CD4-positive, alpha-beta T cell treated with Interleukin-15 for 4 hours (primary cell): ENCODE results near the gene RAD51B.
A peak's percentile ranks its signal among the peaks of the same experiment; 100 is the strongest.

ENCODE experiments used
- DNase-seq: peaks from one replicate; pipeline ENCODE4 v3.0.0-alpha.2; 2020; ENCODE audit warnings: low spot score

RAD51B gene

DNA sequence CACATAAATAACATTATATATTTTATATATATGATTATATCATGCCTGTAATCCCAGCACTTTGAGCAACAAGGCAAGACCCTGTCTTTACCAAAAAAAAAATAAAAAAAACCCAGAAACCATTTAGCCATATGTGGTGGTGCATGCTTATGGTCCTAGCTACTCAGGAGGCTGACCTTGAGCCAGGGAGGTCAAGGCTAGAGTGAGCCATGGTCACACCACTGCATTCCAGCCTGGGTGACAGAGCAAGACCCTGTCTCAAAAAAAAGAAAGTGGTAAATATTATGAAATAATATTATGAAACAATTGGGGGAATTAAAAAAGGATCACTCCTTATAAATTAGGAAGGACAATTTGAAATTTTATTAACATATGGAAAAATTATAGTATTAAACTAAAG is 16.0 kb downstream of the RAD51B start:
- no peak for DNase-seq

DNA sequence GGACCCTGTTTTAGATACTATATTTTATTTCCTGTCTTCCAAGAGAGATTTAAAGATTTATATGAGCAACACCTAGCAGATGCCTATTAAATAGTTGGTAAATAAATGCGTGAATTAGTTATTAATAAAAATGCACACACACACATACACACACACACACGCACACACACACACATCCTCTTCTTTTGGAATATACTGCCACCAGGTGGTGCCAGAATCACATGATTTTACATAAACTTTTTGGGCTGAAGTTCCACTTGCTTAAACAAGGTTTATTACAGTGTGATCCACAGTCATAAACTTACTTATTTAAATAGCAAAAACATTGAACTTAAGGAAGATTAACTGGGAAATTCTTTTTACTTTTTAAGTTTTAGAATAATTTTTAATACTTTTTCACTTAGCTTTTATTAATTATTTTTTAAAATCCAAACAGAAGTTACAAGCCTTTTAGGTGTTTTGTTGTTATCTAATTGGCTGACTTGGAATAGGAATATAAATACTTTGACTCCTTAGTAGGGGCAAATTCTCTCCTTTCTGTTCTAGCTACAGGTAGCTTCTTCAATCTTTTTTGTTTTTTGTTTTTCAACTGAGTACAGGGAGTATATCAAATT is 17.5 kb downstream of the RAD51B start:
- DNase-seq: peak; percentile 68

DNA sequence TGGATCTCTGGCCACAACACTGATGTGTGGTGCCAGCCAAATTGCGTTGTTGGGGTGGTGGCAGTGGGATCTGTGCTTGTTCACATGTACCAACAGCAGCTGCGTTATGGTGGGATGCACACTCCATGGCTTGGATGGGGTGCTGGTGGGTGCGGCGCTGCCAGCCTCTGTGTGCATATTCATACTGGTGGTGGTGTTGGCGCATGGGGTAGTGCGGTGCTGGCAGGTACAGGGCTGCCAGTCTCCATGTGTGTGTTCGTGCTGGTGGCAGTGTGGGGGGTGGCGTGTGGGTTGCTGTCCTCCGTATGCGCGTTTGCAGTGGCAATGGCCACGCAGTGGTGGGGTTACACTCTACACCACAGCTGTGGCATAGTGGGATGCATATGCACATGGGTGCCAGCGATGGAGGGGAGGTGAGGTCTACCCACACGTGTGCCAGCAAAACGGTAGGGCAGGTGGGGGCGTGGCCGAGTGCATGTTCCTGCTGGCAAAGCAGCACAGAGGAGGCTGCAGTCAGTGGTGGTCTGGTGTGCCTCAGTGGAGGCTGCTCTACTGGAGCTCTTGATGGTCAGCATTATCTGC is 26.5 kb downstream of the RAD51B start:
- no peak for DNase-seq

DNA sequence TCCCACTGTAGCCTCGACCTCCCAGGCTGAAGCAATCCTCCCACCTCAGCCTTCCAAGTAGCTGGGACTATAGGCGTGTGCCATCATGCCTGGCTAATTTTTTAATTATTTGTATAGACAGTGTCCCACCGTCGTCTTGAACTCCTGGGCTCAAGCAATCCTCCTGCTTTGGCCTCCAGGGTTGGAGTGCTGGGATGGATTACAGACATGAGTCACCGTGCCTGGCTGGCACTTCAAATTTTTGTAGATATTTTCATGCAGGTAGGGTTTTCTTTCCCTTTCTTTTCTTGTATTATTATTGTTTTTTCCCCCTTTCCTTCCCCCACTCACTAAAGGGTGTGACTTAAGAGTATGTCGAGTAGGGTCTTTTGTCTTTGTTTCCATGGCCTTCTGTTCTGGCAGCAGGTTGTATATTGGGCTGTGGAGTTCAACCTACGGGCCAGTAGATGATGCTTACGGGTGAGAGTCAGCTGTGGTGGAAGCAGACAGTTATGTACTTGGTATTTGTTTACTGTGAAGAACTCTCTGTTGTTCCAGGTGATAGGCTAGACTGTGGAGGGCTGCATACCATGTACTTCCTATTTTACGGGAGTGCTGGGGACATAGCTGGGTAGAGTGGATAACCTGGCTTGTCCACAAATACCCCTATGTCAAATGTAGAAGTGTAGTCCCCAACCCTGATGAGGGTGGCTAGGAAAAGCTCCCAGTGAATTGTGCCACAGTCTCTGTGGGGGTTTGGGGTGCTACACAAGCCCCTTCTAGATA is 30.7 kb downstream of the RAD51B start:
- DNase-seq: no peak

DNA sequence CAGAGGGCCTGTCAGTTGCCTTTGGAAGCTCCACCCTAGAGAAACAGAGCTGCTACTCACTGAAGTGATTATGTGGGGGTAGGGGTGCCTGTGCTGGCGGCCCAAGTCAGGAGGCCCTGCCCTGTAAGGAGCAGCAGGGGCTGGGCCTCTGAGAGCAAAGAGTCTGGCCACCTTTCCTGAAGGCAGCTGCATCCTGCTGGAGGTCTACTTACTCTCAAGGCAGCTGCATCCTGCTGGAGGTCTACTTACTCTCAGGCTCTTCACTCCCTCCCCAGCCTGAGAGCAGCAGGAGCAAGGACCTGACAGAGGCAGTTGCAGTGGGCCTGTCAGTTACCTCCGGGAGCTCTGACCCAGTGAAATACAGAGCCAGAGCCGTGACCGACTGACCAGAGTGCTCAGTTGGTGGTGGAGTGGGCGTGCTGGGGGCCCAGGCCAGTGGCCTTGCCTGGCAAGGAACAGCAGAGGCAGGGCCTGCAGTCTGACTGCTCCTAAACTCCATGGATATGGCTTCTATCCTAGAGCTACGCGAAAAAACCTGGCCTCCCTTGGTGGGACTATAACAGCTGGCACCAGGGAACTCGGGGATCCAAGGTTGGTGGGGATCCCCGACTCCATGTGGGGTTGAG is 32.3 kb downstream of the RAD51B start:
- DNase-seq: no peak

DNA sequence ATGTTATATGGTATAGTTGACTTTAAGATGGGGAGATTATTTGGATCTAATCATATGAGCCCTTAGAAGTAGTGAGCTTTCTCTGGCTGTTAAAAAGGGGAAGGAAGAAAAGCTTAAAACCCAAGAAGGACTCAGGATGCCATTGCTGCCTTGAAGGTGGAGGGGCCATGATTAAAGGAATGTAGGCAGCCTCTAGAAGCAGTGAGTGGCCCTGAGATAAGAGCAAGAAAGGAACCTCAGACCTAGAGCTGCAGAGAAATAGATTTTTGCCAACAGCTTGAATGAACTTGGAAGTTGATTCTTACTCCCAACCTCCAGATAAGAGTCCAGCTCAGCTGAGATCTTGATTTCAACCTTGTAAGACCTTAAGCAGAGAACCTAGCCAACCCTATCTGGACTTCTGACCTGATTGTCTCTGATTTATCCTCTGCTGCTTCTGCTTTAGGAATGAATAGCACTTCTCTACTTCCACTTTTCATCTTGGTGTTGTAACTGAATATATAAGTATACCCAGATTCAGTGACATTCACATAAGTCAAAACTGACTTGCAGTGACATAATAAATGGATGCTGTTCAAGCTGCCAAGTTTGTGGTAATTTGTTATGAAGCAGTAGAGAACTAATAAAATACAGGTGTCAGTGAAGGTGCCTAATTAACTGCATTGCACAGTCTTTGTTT is 33.5 kb downstream of the RAD51B start:
- DNase-seq: no peak

DNA sequence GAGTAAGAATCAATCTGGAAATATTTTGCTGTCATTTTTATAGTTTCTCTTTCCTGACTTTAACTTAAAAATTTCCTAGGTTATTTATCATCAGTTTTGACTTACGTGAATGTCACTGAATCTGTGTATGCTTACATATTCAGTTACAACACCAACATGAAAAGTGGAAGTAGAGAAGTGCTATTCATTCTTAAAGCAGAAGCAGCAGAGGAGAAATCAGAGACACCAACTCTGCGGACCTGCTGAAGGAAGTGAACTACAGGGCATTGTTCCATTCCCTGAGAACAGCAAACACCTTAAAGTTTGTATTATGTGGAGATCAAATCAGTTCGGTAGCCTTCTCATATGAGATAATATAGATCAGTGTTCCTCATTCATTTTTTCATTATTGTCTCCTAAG is 34.1 kb downstream of the RAD51B start:
- DNase-seq: no peak

DNA sequence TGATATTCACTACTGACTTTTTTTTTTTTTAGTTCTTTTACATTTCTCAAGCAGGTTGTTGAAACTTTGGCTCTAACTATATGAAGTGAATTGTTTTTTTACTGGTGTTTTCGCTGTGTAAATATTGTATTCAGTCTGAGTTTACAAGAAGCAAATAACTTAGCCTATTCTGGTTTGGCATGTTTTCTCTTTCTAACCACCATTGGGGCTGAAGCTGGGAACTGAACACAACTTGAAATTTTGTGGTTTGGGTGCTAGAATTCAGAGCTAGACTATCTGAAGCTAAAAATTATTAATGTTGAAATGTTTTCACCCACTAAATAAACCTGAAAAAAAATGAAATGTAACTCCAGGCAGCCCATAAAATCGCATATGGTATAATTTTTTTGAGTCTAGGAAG is 37.2 kb downstream of the RAD51B start:
- no peak for DNase-seq

DNA sequence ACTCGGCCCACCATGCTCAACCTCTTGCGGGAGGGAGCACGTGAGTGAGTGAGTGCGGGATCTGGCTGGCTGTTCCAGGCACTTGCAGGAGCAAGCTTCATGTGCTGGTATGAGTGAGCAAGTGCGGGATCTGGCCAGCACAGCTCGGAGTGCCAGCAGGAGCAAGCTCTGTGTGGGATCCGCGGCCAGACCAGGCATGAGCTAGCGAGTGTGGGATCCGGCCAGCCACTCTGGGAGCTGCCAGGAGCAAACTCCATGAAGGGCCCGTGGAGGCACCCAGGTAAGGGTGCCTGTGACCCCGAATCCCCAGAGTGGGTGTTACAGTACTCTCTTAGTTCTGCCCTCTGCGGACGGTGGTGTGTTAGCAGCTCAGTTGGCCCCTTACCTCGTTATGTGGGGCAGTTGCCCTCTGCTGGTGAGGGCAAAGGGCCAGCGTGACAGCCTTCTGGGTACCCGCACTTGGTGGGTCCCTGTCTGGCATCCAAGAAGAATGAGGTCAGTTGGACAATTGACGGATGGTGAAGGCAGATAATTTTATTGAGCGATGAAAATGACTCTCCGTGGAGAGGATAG is 38.3 kb downstream of the RAD51B start:
- DNase-seq: no peak

DNA sequence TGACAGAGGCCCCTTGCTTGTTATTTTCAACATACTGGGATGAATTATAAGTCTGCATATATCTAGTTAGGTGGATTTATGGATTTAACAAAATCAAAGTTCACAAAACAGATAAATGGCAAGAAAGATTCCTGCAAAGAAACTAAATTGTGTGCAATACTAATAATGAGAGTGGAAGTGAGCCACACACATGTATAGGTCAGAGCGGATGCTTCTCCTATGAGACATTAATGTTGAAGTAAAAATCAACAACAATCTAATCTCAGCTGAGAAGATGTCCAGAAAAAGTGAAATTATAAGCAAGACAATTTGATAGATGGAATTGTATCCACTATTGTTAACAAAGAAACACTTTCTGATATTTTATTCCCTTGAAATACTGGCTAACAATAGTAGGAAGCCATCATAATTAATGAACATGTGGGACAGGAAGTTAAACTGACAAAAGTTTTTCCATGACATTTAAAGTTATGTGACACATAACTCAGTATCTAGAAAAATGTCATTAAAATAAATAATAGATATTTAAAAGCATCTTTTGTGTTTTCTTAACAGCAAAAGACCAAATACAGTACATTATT is 39.7 kb downstream of the RAD51B start:
- no peak for DNase-seq

DNA sequence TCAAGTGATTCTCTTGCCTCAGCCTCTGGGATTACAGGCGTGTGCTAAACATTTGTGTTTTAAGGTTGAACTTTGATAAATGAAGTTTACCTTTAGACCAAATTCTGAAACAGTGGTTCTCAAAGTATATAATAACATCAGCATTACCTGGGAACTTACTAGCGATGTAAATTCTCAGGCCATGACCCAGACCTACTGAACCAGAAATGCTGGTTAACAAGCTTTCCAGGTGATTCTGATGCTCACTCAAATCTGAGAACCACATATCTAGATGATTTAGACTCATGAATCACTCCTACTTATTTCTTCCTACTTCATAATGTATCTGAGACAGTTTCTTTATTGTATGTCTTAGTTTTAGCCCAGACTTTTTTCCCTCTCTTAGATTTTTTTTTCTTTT is 43.6 kb downstream of the RAD51B start:
- DNase-seq: no peak

DNA sequence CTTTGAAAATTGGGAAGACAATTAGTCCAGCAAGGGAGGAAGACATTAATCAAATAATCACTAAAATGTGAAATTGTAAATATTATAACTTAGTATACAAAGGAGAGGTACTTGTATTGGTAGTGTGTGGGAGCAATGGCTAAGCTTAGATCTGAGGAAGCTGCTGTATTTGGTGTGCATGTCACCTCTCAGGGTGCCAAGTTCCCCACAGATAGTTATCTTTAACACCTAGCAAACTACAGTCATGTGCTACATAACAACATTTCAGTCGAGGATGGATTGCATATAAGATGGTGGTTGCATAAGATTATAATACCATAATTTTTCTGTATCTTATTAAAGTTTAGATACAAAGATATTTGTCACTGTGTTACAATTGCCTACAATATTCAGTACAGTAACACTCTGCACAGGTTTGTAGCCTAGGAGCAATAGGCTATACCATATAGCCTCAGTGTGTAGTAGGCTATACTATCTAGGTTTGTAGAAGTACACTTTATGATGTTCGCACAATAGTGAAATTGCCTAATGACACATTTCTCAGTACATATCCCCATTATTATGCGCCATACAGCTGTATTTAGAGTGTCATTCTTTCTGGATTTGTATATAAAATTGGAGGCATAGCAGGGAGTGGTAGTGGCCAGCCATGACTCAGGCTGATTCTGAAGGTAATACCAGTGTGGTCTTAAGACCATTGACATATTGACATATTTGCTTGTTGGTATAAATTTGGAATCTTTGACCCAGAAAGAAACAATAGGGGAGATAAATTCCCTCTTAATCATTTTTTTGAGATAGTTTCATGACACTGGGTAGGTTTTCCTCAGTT is 55.8 kb downstream of the RAD51B start:
- no peak for DNase-seq

DNA sequence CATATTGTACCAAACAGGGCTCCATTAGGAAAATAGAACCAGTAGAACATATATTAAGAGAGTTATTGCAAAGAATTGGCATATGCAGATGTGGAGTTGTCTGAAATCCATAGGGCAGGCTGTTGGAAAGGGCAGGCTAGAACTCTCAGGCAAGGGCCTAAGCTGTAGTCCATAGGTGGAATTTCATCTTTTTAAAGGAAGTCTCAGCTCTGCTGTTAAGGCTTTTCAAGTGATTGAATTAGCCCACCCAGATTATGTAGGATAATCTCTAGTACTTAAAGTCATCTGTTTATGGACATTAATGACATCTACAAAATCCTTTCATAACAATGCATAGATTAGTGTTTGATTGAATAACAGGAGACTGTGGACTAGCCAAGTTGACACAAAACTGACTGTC is 59.4 kb downstream of the RAD51B start:
- DNase-seq: no peak

DNA sequence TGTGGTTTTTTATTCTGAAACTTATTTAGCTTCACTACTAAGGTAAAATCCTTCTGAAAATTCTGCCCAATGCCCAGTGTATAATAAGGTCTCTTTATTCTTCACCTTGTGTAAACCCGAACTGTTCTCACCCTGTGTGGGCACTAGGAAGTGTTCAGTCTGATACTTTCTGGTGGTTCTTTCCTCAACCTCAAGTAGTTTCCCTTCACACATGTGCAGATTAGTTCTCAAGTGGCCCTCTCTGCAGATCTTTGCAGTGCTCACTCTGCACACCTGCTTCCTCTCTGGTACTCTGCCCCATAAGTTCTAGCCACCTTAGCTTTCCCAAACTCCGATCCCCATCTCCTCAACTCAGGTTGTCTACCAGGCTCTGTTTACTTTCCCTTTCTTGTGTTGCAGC is 61.6 kb downstream of the RAD51B start:
- peak; percentile 4 for DNase-seq

DNA sequence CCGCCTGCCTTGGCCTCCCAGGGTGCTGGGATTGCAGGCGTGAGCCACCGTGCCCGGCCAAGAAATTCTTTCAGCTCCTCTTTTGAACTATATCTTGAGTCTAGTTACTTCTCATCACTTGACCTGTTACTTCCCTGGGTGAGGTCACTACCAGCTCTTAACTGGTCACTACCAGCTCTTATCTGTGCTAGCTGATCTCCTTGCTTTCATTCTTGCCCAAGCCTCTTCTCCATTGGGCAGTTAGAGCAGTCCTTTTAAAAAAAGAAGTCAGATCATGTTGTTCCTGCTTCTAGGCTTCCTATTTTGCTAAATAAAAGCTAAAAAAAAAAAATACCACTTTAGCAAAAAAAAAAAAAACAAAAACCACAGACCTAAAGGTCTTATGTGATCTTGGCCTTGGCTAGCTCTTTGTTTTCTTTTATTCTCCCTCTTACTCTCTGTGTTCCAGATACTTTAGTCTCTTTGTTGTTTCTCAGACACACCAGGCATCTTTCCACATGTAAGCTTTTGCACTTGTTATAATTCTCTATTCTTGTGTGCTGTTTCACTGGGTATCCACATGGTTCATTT is 63.5 kb downstream of the RAD51B start:
- no peak for DNase-seq

DNA sequence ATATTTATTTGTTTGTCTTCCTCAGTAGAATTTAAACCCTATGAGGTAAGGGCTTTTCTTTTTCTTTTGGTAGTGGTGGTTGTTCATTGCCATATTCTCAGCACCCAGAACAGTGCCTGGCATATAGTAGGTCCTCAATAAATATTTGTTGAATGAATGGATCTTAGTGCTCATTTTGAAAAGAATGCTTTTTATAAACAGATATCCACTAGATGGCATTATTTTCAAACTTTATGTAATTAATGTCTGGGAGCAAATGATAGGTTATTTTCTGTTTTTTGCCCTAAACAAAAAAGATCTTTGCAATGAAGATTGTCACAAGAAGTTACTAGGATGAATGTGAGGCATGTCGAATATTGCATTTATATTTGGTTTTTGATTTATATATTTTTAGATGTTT is 64.1 kb downstream of the RAD51B start:
- peak; percentile 14 for DNase-seq

DNA sequence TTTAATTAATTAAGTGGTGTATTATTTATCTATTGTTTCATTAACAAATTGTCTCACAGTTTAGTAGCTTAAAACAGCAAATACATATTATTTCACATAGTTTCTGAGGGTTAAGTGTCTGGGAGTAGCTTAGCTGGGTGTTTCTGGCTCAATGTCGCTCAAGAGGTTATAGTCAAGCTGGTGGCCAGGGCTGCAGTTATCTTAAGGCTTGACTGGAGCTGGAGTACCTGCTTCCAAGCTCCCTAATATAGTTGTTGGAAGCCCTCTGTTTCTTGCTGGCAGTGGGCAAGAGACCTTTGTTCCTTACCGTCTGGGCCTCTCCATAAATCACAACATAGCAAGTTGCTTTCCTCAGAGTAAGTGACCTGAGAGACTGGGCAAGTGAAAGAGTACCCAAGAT is 66.6 kb downstream of the RAD51B start:
- no peak for DNase-seq

DNA sequence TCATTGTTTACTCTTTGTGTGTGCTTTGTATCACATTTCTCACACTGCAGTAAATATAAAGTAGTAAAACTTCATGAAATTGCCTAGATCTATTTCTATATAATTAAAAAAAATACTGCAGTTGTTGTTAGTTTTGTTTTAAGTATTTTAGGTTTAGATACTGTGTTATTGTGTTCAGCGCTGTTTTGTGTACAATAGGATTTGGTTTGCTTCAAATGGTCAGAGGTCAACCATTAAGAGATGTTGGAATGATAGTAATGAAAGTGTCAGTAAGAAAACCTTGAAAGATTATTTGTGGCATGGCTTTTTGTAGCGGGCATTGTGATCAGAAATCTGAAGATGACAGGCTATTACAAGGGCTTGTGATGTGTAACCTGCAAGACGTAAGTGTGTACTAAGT is 67.9 kb downstream of the RAD51B start:
- no peak for DNase-seq

DNA sequence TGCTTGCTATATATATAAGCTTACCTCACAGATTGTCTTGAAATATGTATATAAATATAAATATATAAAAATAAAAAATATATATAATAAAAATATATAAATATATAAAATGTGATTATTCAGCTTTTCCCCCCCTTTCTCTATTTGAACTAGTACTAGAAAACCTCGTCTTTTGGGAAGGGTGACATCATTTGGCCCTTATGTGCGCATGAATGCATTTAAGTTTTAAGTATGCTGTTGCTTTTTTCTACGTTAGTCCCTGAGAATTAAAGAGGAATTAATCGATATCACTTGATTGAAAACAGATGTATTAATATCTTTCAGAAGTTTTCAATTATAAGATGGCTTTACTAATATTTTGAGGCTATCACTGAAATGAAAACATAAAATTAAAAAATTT is 69.9 kb downstream of the RAD51B start:
- no peak for DNase-seq

DNA sequence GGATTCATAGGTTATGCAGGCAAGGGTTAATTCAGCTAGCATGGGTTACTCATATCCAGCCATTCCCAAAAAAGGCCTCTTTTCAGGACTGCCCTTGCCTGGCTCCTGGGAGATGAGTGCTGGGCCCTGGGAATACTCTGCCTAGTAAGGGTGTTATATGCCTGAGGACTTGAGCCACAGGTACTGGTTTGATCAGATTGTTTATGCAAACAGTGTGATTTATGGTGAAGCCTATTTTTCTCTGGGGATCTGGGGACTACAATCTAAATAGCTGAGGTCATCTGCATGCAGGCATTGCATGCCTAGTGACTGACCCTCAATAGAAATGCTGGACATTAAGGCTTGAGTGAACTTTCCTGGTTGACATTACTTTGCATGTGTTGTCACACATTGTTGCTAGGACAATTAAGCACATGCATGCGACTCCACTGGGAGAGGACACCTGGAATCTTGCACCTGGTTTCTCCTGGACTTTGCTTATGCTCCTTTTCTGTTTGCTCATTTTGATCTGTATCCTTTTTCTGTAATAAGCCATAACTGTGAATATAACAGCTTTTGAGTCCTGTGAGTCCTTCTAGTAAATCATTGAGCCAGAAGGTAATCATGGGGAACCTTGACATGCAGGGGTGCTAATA is 73.0 kb downstream of the RAD51B start:
- no peak for DNase-seq
